ENCODE results near the gene SOX13. TPM values are rescaled to one million over a fixed set of nuclear protein-coding genes. Genes with fewer than 3 reads are reported as not detected.

Gene SOX13
- total and polyA plus RNA-seq, 9 of the 15 experiments (the other 6 are each of a cell fraction or from before 2014, with no cell fraction given): 0.03 to 0.35 (median 0.06) TPM; not detected in 5

DNA sequence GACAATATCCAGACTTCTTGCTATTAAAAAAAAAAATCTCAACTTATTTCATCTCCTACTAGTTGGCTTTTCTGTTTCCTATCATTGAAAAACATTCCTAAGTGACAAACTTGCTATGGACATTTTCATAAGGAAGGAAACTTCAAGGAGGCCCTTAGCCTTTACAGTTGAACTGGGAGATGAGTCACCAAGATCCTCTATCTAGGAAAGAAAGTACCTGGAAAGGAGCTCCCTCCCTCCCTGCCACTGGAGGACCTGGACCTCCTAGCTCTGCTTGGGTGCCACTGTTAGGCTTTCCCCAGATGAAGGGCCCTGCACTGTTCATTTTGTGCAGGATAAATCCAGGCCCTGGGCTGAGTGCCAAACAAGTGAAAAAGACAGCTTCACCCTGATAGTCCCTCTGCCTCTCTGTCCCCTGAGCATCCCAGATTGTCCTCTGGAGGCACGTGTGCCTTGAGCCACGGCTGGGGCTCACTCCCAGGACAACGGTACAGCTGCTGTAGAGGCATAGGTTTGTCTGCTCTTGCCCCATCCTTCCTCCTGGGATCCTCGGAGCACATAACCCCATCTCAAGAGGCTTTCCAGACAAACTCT is 40.2 kb upstream of the SOX13 start:
- no peak overlapping the region for H3K27ac ChIP-seq (ENCODE audit: extremely low read depth, low read depth, low read length)
- TF ChIP-seq, protein P1, sequence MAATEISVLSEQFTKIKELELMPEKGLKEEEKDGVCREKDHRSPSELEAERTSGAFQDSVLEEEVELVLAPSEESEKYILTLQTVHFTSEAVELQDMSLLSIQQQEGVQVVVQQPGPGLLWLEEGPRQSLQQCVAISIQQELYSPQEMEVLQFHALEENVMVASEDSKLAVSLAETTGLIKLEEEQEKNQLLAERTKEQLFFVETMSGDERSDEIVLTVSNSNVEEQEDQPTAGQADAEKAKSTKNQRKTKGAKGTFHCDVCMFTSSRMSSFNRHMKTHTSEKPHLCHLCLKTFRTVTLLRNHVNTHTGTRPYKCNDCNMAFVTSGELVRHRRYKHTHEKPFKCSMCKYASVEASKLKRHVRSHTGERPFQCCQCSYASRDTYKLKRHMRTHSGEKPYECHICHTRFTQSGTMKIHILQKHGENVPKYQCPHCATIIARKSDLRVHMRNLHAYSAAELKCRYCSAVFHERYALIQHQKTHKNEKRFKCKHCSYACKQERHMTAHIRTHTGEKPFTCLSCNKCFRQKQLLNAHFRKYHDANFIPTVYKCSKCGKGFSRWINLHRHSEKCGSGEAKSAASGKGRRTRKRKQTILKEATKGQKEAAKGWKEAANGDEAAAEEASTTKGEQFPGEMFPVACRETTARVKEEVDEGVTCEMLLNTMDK (IDR thresholded peaks at IDR 0.05; ENCODE audit: borderline replicate concordance, insufficient read depth, low read depth, low read length, poor library complexity, severe bottlenecking): no peak
- TF ChIP-seq, protein P2, sequence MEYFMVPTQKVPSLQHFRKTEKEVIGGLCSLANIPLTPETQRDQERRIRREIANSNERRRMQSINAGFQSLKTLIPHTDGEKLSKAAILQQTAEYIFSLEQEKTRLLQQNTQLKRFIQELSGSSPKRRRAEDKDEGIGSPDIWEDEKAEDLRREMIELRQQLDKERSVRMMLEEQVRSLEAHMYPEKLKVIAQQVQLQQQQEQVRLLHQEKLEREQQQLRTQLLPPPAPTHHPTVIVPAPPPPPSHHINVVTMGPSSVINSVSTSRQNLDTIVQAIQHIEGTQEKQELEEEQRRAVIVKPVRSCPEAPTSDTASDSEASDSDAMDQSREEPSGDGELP (CRISPR knock-in tag; IDR thresholded peaks at IDR 0.05; ENCODE audit: borderline replicate concordance): no peak
- TF ChIP-seq BRD4 (IDR thresholded peaks at IDR 0.05): no peak
- TF ChIP-seq EHMT2 (IDR thresholded peaks at IDR 0.05): no peak
- TF ChIP-seq FOSL1 (tag; conservative IDR thresholded peaks at IDR 0.05): 0 out of 2 replicates have a peak, but pooled peaks have one; percentile 21
- TF ChIP-seq, protein P3, sequence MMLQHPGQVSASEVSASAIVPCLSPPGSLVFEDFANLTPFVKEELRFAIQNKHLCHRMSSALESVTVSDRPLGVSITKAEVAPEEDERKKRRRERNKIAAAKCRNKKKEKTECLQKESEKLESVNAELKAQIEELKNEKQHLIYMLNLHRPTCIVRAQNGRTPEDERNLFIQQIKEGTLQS (IDR thresholded peaks at IDR 0.05): 0 out of 2 replicates have a peak, but pooled peaks have one; percentile 11
- TF ChIP-seq, protein P3 (CRISPR knock-in tag; conservative IDR thresholded peaks at IDR 0.05): no peak
- ChIA-PET POLR2A (no interaction called here), CTCF (ENCODE audit: low intra/inter-chr PET ratio) (no interaction called here)
- H3K36me3 ChIP-seq (ENCODE audit: control insufficient read depth, insufficient read depth, low read length): no peaks in the 10 kb centered on the region
- no peak overlapping the region for H3K9ac ChIP-seq (ENCODE audit: insufficient read depth in 1 of 2, low read depth in 2 of 2, low read length in 2 of 2)
- no peak for FAIRE-seq
- H3K79me2 ChIP-seq (ENCODE audit: control insufficient read depth, insufficient read depth, low read length): no peaks in the 10 kb centered on the region
- no peak overlapping the region for H2AFZ ChIP-seq (ENCODE audit: low read depth, low read length)
- H3K4me1 ChIP-seq (replicated peaks in 1 of 2; ENCODE audit: control insufficient read depth in 2 of 2, insufficient read depth in 2 of 2, low read length in 2 of 2): no peaks in the 10 kb centered on the region
- H3K4me3 ChIP-seq: no peak overlapping the region
- peaks cover 23 to 45% of the 10 kb centered on the region in 2 experiments for H3K27me3 ChIP-seq (ENCODE audit: control insufficient read depth in 2 of 2, insufficient read depth in 2 of 2, low read length in 2 of 2)
- no peaks in the 10 kb centered on the region for H3K9me3 ChIP-seq (replicated peaks; ENCODE audit: control insufficient read depth, insufficient read depth, low read depth, low read length)
- no peak; the same call in 2 of the 3 replicates for ATAC-seq
- H4K20me1 ChIP-seq (replicated peaks; ENCODE audit: control insufficient read depth, insufficient read depth, low read length): no peaks in the 10 kb centered on the region
- BruUV-seq (replicated peaks): no TSS peak
- intact Hi-C loops (cut with micrococcal nuclease) (no loop called here), in situ Hi-C loops (cut with MboI) (no loop called here)
- DNase-seq (ENCODE audit: extremely low read depth in 1 of 4, low spot score in 3 of 4): no peak
- H3K9me1 ChIP-seq (ENCODE audit: control insufficient read depth, insufficient read depth, low read length): no peaks in the 10 kb centered on the region
- no peak overlapping the region for H3K4me2 ChIP-seq (ENCODE audit: insufficient read depth, low read length)
- WGBS (ENCODE audit: insufficient coverage, low coverage, missing lambda C conversion rate): 0% methylated on average over 4 of the region's 4 CpGs
